Progenitor cell of endocrine pancreas (in vitro differentiated cells): ENCODE results near the gene ZBTB16. TPM values are rescaled to one million over a fixed set of nuclear protein-coding genes. Genes with fewer than 3 reads are reported as not detected.
A peak's percentile ranks its signal among the peaks of the same experiment; 100 is the strongest.

Experiments used
- DNase-seq: peaks from one replicate; pipeline ENCODE4 v3.0.0; 2021; ENCODE audit warnings: low spot score; ENCODE audit not compliant: unreplicated experiment
- H3K27ac Mint-ChIP-seq: 2 replicates; pipeline ENCODE4 v1.8.0; 2021; ENCODE audit warnings: mild to moderate bottlenecking, moderate library complexity, mixed read lengths
- H3K27me3 Mint-ChIP-seq: 2 replicates; pipeline ENCODE4 v1.8.0; 2021; ENCODE audit warnings: mixed read lengths
- H3K36me3 Mint-ChIP-seq: 2 replicates; pipeline ENCODE4 v1.8.0; 2022; ENCODE audit warnings: mixed read lengths; ENCODE audit not compliant: insufficient read depth
- H3K4me1 Mint-ChIP-seq: 2 replicates; pipeline ENCODE4 v1.8.0; 2021; ENCODE audit warnings: low read depth, mixed read lengths
- H3K4me3 Mint-ChIP-seq: 2 replicates; pipeline ENCODE4 v1.8.0; 2021; ENCODE audit warnings: low read depth, mild to moderate bottlenecking, moderate library complexity, mixed read lengths
- H3K9me3 Mint-ChIP-seq: 2 replicates; pipeline ENCODE4 v1.8.0; 2021; ENCODE audit warnings: low read depth, mixed read lengths
- total RNA-seq: library from RNA; stranded (reverse); gene quantifications from 2 replicates; pipeline ENCODE4 v1.2.1, GENCODE V29; 2021
- TF ChIP-seq, protein P1 (sequence below): fragments of 200-600 bp; sonication (generic); IDR thresholded peaks from one replicate; pipeline ENCODE4 v1.5.0; 2021; ENCODE audit warnings: antibody characterized with exemption, mild to moderate bottlenecking; ENCODE audit not compliant: unreplicated experiment

ZBTB16 gene
- total RNA-seq, 1 donor from 2014 or later = 29.6 TPM

DNA sequence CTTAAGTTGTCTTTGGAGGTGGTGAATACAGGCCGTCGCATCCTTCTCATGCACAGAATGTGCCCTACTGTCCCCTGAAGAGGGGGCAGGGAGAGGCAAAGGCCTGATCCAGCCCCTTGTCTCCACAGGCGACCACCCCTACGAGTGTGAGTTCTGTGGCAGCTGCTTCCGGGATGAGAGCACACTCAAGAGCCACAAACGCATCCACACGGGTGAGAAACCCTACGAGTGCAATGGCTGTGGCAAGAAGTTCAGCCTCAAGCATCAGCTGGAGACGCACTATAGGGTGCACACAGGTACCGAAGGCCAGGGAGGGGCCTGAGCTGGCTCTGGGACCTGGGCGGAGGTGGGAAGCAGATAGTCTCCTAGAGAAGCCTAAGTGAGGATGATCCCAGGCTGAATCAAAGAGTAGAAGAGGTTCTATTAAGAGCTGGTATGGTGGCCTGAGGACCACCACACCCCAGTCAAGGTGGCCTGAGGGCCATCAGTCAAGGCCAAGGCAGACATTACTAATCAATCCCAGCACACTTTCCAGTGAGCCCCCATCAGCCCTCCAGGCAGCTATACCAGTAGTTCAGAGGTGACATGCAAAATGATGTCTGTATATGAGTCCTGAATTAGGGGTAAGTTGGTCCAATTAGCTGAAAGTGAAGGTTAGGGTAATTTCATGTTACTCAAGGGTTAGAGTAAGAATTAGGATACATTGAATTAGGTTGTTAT lies 187.7 kb downstream of the ZBTB16 start:
- H3K4me1 Mint-ChIP-seq = peaks cover 28% of the 10 kb centered on the region
- H3K27ac Mint-ChIP-seq = no peak overlapping the region
- no peaks in the 10 kb centered on the region for H3K9me3 Mint-ChIP-seq
- no peaks in the 10 kb centered on the region for H3K27me3 Mint-ChIP-seq
- H3K36me3 Mint-ChIP-seq = peaks cover 25% of the 10 kb centered on the region
- H3K4me3 Mint-ChIP-seq = no peak overlapping the region
- DNase-seq = no peak
- TF ChIP-seq, protein P1, sequence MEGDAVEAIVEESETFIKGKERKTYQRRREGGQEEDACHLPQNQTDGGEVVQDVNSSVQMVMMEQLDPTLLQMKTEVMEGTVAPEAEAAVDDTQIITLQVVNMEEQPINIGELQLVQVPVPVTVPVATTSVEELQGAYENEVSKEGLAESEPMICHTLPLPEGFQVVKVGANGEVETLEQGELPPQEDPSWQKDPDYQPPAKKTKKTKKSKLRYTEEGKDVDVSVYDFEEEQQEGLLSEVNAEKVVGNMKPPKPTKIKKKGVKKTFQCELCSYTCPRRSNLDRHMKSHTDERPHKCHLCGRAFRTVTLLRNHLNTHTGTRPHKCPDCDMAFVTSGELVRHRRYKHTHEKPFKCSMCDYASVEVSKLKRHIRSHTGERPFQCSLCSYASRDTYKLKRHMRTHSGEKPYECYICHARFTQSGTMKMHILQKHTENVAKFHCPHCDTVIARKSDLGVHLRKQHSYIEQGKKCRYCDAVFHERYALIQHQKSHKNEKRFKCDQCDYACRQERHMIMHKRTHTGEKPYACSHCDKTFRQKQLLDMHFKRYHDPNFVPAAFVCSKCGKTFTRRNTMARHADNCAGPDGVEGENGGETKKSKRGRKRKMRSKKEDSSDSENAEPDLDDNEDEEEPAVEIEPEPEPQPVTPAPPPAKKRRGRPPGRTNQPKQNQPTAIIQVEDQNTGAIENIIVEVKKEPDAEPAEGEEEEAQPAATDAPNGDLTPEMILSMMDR = no peak

DNA sequence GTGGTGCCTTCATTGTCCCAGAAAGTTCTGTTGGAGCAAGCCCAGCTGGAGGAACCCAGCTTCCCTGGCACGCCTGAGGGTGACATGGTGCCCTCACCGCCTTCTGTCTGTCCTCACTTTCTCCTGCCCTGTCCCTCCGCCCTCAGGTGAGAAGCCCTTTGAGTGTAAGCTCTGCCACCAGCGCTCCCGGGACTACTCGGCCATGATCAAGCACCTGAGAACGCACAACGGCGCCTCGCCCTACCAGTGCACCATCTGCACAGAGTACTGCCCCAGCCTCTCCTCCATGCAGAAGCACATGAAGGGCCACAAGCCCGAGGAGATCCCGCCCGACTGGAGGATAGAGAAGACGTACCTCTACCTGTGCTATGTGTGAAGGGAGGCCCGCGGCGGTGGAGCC lies 190.7 kb downstream of the ZBTB16 start:
- Mint-ChIP-seq H3K27ac (peak overlapping the region; percentile 79), H3K36me3 (peaks cover 29% of the 10 kb centered on the region), H3K4me3 (no peak overlapping the region), H3K4me1 (peaks cover 28% of the 10 kb centered on the region), H3K27me3 (no peaks in the 10 kb centered on the region), H3K9me3 (no peaks in the 10 kb centered on the region)
- TF ChIP-seq, protein P1 = no peak
- DNase-seq = no peak

DNA sequence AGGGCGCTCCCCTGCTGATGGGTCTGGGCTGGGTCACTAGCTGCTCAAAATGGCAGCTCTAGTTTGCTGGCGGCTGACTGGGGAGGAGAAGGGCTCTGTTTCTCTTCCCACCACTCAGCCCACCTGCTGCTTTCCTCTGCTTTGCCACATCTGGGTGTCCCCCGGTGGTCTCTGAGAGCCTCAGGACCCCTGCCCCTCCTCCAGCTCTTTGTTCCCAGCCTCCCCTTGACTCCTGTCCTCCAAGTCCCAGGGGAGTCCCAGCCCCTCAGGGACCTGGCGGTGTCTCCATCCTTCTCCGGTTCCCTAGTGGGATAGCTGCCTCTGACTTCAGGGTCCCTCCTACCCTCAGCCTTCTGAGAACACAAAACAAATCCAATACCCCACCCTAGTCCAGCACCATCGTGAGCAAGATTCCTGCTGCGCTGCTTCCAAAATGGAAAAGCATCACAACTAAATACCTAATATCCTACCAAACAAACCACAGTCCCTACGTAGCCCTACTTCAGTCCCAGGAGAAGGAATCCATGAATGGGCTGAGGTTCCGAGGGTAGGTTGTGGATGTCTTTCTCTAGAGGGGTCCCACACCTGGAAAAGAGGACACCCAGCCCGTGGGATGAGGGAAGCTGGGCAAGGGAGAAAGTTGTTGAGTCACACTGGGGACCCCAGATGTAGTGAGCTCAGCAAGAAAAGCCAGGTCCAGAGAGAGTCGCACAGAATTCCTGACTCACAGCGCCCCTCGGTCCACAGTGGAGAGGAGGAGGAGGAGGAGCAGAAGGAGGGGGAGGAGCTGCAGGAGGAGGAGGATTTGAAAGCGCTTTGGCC lies 191.7 kb downstream of the ZBTB16 start:
- H3K36me3 Mint-ChIP-seq = peaks cover 27% of the 10 kb centered on the region
- no peaks in the 10 kb centered on the region for H3K27me3 Mint-ChIP-seq
- no peak overlapping the region for H3K4me3 Mint-ChIP-seq
- DNase-seq = no peak
- peak overlapping the region; percentile 46 for H3K27ac Mint-ChIP-seq
- peaks cover 35% of the 10 kb centered on the region for H3K4me1 Mint-ChIP-seq
- TF ChIP-seq, protein P1 = no peak
- no peaks in the 10 kb centered on the region for H3K9me3 Mint-ChIP-seq

DNA sequence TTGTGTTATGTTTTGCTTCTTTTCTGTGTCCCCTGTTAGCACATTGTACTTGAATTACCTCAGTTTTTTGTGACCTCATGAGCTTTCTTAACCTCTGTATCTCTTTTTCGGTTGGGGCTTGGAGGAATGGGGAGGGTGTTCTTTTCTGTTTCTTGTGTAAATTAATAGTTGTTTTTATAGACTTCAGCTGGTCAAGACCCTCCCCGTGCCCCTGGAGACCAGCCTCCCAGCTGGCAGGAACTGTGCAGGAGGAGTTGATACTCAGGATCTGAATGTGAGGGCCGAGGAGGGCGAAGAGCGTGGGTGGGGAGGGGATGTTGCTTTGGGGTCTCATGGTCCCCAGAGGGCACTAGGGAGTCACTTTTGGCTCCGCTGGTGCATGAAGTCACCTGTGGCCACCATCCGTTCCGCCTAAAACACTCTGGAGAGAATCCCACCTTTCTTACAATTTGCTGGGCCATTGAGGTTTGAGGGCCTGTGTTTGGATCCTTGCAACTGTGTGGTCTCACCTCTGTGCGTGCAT lies 192.4 kb downstream of the ZBTB16 start:
- no peaks in the 10 kb centered on the region for H3K9me3 Mint-ChIP-seq
- H3K27ac Mint-ChIP-seq = peak overlapping the region; percentile 46
- peaks cover 38% of the 10 kb centered on the region for H3K4me1 Mint-ChIP-seq
- H3K4me3 Mint-ChIP-seq = no peak overlapping the region
- TF ChIP-seq, protein P1 = peak; percentile 28
- H3K27me3 Mint-ChIP-seq = no peaks in the 10 kb centered on the region
- no peak for DNase-seq
- peaks cover 22% of the 10 kb centered on the region for H3K36me3 Mint-ChIP-seq

DNA sequence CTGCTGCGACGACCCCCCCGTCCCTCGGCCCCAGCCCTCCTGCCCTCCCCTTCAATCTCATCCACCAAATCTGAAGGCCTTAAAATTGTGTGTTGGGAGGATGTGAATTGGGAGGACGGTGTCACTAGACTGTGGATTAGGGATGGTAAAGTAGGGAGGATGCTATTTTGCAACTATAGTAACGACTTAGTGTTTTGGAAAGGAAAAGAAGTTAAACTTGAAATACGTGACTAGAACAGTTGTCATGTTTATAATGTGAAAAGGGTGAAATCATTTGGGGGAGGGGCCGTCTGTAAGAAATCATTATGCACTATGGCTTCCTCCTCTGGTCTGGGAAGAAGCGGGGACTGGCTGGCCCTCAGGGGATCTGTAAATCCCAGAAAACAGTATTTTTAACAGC lies 193.3 kb downstream of the ZBTB16 start:
- no peaks in the 10 kb centered on the region for H3K9me3 Mint-ChIP-seq
- H3K27ac Mint-ChIP-seq = no peak overlapping the region
- no peak for DNase-seq
- H3K4me1 Mint-ChIP-seq = peaks cover 45% of the 10 kb centered on the region
- no peak overlapping the region for H3K4me3 Mint-ChIP-seq
- H3K36me3 Mint-ChIP-seq = peaks cover 17% of the 10 kb centered on the region
- H3K27me3 Mint-ChIP-seq = no peaks in the 10 kb centered on the region
- TF ChIP-seq, protein P1 = no peak
